HG02870 (cell line): Measurements from ENCODE around the gene SLC25A5.
"Not testable (repeated sequence)": the region's sequence is repeated elsewhere in the genome, so short reads cannot be mapped to it uniquely, and the experiment has no call there.

ENCODE experiments used
- ATAC-seq: cut with Tn5 transposase; IDR thresholded peaks from one replicate; pipeline ENCODE4 v1.9.1; 2021; ENCODE audit warnings: mild to moderate bottlenecking, moderate library complexity; ENCODE audit not compliant: unreplicated experiment

The SLC25A5 gene

DNA sequence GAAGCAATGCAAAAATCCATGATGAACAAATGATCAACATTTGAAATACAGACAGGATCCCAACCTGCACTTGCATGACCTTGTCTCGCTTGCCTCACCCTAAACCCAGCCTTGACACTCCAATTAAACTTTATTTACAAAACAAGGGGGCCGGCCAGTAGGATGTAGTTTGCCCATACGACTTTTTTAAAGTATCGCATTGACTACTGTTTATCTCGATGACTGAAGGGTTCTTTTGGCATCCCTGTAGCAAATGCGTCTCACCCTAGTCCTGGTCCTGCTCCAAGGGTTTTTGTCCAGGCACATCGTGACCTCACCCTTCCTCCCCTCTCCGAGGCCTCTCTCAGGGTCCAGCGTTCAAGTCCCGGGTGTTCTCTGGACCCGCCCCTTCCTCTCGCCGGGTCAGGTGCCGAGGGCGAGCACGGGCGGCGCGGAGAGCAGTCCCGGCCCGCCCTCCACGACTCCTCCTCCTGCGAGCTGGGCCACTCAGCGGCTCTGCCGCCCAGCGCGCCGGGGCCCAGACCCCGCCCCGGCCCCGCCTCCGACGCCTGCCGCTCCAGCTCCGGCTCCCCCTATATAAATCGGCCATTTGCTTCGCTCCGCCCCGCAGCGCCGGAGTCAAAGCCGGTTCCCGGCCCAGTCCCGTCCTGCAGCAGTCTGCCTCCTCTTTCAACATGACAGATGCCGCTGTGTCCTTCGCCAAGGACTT, at the start of gene SLC25A5:
Gene SLC25A5, plus strand, starts transcription at position 603 of the 709 bp plus-strand sequence. Its CDS starts 72 bp downstream, at position 675.
- ATAC-seq: peak; percentile 80

DNA sequence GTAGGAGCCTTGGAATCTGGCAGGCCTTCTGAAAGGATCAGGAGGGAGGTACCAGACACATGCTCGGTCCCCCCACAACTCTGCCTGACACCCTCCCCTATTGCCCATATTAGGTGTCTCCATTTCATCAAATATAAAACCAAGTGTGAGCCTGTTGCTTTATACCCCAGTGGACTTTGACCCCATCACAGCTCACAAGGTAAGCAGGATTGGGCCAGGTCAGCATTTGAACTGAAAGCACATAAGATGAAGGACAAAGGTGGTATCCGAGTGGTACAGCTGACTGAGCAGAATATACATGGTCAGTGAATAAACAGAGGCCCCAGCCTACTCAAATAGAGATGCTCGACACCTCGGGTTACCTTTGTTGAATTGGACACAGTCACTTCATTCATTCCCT, 49.1 kb upstream of the SLC25A5 start:
- ATAC-seq: no peak

DNA sequence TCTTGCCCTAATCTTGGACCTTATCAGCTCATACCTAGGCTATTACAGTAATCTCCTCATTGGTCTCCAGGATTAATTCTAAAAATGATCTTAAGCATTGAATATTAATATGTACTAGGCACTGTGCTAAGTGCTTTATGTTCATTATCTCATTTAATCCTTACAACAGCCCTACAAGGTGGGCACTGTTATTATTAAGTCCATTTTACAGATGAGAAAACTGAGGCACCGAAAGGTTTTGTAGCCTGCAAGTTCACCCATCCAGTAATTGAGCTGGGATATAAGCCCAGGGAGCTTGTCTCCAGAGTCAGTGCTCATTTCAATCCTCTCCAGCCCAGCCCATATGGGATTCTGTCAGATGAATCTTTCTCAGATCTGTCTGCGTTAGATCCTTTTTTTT, 48.3 kb upstream of the SLC25A5 start:
- no peak for ATAC-seq

DNA sequence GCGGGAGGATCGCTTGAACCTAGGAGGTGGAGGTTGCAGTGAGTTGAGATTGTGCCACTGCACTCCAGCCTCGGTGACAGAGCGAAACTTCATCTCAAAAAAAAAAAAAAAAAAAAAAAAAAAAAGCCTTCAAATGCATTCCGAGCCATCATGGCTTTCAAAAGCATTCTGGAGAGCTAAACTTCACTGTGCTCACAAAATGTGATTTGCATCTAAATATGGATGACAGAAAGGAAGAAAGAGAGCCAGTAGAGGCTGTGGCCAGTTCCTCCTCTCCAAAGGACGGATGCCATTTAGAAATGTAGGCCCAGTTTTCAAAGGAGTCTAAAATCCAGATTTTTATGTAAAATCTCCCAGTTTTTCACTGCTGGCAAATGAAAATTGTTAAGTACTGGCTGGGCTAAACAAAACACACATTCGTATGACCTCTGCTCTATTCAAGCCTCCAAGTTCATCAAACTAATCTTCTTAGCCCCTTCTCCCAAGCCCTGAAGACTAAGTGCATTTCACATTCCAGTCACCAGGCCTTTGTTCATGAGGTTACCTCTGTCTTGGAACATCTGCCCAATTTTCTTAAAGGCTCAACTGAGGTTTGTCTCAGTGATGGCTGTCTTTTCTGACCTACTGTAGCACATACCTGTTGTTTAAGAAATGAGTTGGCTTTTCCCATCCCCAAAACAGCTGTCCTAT, 47.1 kb upstream of the SLC25A5 start:
- ATAC-seq: no peak

DNA sequence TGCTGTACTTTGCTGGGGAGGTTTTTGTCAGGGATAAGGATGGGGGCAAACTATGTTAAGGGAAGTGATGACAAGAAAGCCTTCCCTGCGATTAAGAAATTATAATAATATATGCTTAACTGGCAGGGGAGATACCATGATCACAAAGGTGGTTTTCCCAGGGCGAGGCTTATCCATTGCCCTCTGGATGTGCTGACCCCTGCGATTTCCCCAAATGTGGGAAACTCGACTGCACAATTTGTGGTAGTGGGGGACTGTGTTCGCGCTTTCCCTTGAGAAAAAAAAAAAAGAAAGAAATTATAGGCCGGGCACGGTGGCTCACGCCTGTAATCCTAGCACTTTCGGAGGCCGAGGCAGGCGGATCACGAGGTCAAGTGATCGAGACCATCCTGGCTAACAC, 44.6 kb upstream of the SLC25A5 start:
- ATAC-seq: no peak

DNA sequence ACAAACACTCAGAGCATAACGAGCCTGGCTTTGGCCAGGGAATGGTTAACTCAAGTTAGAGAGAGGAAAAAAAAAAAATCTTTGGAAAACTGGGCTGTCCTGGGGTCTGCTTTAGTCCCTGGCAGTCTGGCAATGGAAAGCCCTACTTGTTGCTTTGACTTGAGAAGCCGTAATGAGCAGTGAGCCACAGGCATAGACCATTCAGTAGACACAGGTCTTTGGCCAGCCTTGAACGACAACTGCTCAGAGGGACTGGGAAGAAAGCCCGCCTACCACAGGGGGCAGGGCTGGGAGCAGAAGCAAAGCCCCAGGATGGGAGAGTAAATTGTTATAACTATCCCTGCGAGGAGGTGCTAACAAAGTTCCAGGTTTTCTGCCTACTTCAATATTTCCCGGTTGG, 43.2 kb upstream of the SLC25A5 start:
- ATAC-seq: no peak

DNA sequence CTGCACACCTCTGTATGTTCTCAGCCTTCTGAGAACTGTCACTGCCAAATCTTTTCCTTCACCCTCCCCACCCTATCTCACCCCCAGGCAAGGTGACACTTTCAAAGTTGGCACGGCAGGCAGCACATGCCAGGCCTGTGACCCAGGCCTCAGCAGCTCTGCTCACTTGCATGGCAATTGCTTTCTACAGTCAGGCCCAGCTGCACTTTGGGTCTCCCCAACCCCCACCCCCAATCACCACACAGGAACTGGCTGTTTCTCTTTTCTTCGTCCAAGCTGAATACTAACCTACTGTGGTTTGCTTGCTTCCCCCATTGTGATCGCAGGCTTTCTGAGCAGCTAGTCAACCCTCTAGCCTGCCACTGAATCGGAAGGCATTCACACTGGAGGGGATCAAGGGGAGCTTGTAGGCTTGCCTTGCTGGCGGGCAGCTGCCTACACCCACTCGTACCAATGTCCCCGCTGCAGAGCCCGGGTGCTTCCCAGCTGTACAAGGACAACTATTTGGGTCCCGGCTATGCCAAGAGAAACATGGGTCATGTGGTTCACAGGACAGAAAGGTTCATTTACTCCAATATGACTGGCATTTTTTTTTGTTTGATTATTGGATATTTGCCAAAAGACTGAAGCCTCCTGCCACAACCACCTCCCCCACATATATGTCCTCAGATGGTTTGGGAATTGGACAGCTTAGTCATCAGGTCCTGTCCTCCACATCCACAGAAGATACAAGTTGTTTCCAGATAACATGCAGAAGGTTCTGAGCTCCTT, 41.0 kb upstream of the SLC25A5 start:
- peak; percentile 85 for ATAC-seq

DNA sequence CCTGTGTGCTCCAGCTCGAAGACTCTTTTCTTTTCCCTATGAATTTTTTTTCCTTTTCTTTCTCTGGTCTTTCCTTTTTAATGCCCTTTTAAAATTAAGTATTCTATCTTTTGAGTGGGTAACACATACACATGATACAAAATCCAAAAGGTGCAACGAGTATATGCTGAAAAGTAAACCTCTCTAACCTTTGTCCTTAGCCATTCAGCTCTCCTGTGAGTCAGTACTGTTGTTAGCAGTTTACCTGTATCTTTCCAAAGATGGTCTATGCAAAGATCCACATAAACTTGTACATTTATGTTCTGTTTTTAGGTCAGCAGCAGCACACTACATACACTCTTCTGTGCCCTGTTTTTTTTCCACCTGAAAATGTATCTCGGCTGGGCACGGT, 40.5 kb upstream of the SLC25A5 start:
- no peak for ATAC-seq

DNA sequence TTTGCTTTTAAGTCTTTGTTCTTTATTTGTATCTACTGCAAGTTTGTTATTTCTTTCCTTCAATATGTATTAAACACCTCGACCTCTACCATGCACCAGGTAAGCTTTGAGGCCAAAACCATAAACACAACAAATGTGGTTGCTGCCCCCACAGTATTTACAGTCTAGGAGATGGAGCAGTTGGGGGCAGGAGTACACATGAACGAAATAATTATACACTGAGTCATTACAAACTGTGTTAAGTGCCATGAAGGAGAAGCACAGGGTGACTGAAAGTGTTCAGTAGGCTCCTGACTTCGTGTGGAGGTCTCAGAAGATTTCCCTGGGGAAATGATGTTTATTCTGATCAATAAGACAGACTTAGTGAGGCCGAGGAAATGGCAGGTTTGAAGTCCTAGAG, 38.8 kb upstream of the SLC25A5 start:
- ATAC-seq: no peak

DNA sequence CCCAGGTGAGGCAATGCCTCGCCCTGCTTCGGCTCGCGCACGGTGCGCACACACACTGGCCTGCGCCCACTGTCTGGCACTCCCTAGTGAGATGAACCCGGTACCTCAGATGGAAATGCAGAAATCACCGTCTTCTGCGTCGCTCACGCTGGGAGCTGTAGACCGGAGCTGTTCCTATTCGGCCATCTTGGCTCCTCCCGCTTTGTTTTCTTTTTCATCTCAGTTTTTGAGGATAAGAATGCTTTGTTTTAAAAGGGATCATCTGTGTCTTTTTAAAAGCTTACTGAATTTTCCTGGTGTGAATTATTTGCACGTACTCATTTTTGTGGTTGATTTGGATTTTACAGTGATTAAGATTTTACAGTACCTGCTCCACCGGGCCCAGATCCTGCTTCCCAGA, 26.9 kb upstream of the SLC25A5 start:
- ATAC-seq: not testable (repeated sequence)

DNA sequence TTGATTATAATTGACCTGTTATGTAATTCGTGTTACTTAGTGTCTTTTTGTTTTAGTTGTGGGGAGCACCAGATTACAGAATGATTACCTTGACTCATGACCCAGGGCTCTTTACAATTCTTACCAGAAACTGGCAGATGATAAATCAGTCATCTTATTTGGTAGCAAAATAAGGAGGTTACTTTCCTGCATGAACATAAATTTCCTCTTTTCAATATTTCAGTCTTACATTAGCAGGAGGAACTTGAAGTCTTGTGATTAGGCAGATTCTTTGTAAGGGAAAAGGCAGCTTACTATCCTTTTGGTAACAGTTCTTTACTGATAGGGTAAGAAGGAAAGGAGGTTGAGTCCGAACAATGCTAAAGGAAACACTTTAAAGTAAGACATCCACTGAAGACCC, 26.0 kb upstream of the SLC25A5 start:
- no peak for ATAC-seq

DNA sequence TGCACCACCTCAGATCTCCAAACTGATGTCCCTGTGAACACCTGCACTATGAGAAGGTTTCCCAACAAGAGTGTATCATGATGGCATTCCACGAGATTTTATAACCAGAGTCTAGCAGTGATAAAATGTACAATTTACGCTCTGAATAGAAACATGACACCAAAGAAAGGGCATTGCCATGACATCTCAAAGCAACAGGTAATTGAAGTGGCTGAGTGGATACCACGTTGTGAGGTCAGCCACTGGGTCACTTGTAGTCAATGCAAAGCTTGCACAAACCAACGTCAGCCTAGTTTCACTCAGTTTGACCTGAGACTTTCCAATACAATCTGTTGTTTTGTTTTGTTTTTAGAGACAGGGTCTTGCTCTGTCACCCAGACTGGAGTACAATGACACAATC, 15.0 kb upstream of the SLC25A5 start:
- no peak for ATAC-seq

DNA sequence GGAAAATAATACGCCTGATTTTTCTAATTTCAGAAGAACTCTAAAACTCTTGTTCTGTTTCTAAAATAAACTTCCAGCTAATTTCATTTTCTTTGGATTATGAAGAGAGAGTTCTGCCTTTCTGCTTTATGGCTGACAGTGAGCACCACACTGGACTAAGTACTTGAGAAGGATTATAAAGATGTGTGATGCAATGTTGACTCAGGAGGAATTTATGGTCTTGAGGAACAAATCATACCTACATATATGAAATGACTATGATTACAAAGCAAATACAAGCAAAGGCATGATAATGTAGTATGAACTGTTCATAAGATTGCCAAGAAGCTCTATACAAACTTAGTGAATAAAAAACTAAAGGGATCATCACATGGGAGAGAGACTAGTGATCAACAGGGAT, 13.0 kb upstream of the SLC25A5 start:
- ATAC-seq: no peak

DNA sequence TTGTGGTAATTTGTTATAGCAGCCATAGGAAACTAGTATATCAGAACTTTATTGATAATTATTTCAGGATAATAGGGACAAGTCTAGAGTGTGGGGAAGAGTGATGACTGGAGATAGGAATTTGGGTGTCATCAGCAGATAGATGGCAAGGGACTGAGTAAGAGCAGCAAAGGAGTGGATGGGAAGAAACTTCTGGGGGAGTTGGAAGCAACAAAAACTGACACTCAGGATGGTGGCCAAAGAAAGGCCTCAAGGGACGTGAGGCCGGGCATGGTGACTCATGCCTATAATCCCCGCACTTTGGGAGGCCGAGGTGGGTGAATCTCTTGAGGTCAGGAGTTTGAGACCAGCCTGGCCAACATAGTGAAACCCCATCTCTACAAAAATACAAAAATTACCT, 9.1 kb upstream of the SLC25A5 start:
- no peak for ATAC-seq

DNA sequence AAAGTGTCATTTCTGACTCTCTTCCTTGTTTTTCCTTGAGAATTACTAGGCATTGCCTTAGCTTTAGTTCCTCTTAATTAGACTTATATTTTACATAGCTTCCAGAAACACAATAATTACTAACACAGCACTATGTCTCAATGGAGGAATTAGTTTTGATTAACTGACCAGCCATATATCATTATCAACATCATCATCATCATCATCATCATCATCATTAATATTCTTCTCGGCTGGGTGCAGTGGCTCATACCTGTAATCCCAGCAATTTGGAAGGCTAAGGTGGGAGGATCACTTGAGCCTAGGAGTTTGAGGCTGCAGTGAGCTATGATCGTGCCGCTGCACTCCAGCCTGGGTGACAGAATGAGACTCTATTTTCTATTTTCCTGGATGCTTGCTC, 2.7 kb upstream of the SLC25A5 start:
- ATAC-seq: no peak

DNA sequence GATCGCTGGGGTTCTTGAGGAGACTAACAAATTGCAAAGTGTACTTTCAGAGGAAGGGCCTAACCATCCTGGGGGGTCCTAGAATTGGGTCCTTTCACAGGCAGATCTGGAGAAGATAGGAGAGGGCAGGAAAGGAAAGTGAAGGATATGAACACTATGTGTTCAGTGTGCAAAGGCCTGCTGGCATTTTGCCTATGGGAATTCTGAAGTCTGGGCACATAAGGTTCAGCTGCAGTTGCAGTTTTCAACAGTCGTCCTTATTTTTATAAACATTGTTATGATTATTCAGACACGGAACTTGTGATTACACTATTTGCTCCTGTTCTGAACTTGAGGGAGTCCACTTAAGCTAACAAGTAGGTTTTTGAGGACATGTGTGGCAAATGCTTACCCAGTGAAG, 1.3 kb upstream of the SLC25A5 start:
- no peak for ATAC-seq

DNA sequence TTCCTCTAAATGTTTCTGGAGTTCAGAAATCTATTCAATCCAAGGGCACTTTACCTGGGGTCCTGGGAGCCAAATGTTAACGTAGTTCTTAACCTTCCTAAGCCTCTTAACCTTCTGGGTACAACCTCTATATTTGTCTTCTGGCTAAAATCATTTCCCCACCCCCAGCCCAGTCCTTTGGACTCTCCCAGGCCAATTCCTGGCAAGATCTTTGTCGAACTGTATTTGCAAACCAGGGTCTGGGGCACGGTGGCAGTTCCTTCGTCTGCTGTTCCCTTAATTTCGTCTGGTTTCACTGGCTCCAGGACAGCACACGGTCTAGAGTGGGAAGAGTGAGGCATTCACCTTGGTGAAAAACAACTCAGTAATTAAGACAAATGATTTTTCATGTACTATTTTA, 811 bp upstream of the SLC25A5 start:
- no peak for ATAC-seq

DNA sequence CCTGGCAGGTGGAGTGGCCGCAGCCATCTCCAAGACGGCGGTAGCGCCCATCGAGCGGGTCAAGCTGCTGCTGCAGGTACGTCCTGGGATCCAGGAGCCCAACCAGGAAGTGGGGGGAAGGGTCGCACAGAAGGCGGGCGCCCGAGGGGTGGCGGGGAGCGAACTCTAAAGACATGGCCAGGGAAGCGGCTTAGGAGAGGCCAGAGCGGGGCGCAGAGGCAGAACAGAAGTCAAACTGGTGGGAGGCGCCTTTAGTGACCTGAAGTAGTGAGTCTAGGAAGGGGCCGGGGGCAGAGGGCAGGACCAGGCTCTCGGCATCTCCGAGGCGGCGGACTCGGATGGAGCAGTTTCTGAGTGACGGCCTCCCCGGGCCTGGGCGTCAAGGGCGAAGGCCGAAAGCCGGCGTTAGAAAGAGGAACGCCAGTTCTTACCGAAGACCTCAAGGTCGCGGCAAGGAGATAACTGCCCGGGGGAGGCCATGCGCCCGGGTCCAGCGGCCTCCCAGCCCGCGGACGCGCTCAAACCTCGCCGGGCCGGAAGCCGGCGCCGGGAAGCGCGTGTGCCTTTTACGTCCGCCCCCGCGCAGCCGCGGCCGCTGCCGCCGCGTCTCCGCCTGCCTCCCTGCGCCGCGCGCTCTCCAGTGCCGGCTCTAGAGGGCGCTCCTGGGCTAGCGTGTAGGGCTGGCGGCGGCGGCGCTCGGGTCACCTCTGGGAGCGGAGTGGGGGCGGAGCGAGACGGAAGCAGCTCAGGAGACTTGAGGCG, 488 bp downstream of the SLC25A5 start:
- peak; percentile 60 for ATAC-seq

DNA sequence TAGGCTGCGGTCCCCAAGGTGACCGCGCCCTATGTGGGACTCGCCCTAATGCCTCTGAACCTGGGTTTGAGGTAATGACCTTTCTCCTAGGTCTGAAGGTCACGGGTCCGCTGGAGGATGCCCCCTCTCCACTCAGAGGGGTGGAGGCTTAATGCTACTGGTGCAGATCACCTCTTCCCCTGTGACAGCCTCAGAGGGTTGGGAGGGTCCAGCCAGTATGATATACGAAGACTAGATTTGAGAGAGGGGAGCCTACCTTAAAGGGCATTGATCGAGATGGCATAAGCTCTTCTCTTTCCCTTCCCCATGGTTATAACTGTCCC, 1.0 kb downstream of the SLC25A5 start:
- ATAC-seq: no peak

DNA sequence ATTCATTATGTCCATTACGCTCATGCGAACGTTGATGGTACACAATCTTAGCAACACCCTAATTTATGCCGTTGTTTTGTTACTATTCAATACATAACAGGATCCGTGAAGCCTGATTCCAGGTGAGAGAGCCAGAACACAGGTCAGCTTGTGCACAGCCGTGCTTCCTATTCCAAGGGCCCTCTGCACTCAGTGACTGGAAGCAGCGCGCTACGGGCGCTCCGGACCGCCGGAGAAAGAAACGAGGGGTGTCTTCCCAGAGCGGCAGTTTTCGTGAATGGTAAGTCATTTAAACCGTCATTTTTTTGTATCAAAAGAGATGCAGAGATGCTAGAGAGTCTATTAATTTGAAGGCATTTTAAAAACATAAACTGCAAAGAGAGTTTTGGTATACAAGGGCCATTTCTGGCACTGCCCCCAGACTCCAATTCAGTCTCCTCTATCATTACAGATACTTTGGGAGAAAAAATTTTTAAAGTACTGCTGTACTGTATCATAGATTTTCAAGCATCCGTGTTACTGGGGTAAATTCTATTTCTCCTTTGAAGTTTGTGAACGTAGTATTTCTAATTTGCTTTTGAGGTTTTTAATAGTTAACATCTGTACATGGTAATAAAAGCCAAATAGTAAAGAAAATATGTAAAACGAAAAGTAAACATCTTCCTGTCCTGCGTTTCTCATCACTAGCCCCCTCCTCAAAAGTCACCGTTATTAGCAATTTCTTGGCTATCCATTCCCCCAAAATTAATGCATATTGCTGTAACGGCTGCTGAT, 6.6 kb downstream of the SLC25A5 start:
- ATAC-seq: no peak
